HuH-7.5 (cell line): Measurements from ENCODE around the gene RNF175.

ENCODE experiments used
- DNase-seq: peaks from one replicate; pipeline ENCODE4 v3.0.0; 2011; ENCODE audit warnings: low spot score

Gene RNF175

DNA sequence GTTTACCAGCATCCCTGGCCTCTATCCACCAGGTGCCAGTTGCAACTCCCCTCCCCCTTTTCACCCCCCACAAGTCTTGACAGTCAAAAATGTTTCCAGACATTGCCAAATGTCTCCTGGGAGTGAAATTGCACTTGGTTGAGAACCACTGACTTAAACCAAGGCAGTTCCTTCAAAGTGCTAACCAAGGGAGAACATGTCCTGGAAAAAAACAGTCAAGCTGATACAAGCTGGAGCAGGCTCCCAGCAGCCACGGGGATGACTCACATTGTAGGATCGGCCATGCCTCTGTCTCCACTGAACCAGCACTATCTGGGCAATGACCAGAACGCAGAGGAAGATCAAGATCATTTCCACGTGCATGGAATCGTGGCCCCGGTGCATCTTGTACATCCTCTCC lies 11.4 kb downstream of the RNF175 start:
- no peak for DNase-seq

DNA sequence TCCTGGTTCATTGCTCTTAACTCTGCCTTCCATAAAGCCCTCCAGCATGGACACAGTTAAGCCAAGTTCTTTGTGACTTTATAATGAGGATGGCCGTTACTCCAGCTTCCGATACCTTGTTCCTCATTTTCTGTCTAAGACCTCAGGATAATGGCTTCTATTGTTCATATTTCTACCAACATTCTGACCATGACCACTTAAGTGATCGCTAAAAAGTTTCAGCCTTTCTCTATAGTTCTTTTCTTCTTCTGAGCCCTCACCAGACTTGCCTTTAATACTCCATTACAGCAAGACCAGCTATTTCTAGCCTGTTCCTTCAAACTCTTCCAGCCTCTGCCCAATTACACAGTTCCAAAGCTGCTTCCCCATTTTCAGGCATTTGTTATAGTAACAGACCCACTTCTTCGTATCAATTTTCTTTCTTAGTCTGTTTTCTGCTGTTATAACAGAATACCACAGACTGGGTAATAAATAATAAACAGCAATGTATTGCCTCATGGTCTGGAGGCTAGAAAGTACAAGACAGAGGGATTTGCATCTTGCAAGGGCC lies 12.3 kb downstream of the RNF175 start:
- DNase-seq, result no peak

DNA sequence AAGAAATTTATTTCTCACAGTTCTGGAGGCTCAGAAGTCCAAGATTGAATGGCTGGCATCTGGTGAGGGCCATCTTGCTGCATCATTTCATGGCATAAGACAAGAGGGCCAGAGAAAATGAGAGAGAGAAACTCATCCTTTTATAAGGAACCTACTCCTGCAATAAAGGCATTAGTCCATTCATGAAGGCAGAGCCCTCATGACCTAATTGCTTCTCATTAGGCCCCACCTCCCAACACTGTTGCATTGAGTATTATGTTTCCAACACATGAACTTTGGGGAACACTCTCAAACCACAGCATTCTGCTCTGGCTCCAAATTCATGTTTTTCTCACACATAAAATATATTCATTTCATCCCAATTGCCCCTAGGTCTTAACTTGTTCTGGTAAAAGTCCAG lies 14.2 kb downstream of the RNF175 start:
- DNase-seq, result no peak

DNA sequence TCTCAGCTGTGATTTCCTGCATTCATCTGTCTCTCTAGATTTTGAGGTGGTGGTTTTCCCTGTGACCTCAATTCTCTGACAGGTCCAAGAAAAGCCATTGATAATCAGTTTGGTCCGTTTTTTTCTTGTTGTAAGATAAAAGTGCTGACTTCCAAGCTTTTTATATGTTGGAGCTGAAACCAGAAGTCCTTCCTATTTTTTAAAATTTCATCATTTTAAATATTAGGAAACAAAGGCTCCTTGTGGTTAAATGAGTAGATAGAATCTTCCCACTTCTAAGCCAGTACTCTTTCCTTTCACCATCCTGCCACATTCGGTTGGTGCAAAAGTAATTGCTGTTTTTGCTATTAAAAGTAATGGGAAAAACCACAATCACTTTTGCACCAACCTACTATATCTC lies 18.3 kb downstream of the RNF175 start:
- DNase-seq, result no peak

DNA sequence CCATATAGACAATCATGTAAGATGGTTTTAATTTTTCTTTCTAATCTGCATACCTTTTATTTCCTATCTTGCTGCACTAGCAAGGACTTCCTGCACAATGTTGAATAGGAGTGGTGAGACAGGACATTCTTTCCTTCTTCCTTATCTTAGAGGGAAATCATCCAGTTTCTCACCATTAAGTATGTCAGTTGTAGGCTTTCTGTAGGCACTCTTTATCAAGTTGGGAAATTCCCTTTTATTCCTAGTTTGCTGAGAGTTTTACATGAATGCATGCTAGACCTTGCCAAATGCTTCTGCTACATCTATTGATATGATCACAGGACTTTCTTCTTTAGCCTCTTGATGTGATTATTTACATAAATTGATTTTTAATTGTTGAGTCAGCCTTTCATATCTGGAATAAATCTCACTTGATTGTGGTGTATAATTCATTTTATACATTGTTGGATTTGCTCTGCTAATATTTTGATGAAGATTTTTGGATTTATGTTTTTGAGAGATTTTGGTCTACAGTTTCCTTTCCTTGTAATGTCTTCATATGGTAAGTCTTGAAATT lies 23.8 kb downstream of the RNF175 start:
- no peak for DNase-seq

DNA sequence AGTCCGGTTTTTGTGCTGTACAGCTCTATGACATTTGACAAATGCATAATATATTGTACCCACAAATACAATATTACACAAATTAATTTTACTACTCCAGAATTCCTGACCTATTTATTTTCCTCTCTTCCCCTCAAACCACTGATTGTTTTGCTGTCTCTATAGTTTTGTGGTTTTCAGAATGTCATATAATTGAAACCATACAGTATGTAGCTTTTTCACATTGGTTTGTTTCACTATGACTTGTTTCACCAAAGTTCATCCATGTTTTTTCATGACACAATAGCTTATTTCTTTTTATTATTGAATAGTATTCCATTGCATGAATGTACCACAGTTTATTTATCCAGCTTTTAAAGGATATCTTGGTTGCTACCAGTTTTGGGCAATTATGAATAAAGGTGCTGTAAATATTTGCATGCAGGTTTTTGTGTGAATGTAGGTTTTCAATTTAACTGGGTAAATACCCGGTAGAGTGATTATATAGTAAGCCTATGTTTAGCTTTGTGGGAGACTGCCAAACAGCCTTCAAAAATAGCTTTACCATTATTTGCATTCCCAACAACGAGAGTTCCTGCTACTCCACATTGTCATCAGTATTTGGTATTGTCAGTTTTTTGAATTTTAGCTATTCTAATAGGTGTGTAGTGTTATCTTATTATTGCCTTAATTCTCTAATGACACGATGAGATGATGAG lies 25.9 kb downstream of the RNF175 start:
- no peak for DNase-seq

DNA sequence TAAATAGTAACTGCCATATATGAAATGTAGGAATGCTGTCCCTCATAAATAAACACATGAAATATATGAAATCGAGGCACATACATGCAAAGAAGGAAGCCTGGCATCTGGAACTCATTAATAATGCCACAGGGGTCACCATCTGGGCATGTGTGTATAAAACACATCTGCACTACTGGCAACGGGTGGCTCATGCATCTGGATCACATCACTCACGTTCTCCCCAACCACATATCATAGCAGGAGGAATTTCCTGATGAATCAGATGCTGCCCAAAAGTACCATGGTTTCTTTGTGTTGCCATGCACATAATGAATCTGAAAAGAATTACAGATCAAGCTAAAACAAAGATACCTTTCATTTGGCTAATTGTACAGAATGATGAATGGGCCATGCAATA lies 28.6 kb downstream of the RNF175 start:
- no peak for DNase-seq

DNA sequence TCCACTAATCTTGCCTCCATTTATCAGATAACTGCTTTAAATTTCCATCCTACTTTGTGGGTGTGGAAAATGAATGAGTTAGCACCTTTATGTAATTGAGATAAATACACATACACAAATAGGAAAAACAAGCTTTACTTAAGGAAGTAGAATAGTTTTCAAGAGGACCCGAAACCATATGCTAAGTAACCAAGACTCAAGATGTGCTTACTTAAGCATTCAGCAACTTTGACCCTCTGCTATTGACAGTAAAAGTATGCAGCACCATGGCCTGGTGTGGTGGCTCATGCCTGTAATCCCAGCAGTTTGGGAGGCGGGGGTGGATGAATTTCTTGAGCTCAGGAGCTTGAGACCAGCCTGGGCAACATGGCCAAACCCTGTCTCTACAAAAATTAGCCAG lies 29.9 kb downstream of the RNF175 start:
- DNase-seq, result no peak

DNA sequence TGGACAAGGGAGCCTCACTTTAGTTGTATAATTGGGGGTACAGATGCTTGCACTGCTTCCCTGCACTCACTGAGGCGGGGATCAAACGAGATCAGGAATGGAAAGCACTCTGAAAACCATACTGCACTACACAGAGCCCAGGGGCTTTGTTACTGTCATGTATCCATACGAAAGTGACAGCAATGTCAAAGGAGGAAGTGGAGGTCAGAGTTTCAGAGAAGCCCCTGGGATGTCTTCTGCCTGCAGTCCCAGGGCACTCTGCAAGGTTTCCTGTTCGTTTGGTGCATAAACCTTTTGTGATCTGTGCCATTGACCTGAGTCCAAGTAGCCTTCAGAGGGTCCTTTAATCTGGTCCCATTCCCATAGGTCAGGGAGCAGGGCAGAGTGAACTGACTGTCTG lies 31.2 kb downstream of the RNF175 start:
- DNase-seq, result no peak

DNA sequence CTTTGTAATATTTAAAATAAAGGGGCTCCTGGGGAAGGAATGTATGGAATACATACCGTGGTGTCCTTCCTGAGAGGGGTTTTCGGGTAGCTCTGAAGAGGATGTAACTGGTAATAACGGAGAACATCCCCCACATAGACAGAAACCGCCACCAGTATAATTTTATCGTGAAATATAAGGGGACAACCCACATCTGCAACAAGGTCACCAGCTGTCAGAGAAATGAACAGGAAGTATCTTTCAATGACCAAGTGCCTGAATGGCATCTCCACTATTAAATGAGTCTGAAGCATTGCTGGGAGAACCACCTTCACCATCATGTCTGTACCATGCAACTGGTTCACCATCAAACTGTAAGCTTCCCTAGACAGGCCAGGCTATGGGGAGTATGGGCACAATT lies 31.7 kb downstream of the RNF175 start:
- no peak for DNase-seq

DNA sequence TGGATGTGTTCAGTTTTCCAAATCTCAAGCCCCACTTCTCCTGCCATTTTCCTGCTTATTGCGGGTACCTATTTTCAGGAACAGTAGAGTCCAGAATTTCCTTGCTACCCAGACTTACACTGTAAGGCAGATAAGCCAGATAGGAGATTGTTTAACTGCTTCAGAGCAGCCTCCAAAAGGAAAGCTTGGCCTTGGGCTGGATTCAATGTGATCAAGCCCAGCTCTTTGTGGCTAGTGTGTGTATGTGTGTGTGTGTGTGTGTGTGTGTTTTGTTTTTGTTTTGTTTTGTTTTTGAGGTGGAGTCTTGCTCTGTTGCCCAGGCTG lies 34.0 kb downstream of the RNF175 start:
- DNase-seq, result no peak

DNA sequence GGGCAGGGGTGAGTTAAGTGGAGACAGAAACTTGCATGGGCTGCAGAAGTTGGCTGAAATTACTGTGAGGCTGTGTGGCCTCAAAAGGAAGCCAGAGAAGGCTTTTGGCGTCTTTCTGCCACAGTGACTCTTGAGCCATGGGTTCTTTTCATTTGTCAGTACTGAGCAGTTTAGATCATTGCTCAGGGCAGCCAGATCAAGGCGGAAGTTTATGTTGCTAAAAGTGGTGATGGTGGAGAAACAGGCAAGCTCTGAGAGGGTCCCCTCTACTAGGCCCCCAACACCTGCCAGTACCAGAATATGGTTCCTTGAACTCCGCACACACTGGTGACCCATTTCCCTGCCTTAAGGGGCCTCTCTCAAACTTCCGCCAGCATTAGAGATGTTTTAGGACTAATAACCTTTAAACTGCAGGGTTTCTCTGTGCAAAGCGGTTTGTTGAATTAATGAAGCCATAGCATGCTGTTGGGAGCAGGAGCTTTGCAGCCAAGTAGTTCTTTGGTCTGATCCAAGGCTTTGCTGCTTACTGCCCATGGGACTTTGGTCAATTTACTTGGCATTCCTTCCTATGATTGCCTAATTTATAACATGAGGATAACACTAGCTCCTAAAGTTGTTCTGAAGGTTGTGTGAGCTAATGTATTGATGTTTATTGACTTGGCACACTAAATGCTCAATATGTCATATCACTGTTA lies 34.5 kb downstream of the RNF175 start:
- no peak for DNase-seq

DNA sequence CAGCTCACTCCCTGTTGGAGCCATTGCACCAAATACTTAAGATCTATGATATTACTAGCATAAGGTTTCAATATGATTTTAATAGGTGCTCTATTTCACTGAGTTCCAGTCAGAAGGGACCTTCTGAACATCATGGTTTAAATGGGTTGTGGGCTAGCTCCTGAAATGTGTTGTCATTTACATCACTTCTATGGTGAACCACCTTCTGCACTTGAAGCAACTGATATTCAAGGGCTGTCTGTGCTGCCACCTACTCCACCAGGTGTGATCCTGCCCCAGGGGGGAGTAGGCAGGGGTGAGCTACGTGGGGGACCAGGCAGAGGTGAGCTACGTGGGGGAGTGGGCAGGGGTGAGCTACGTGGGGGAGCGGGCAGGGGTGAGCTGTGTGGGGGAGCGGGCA lies 35.2 kb downstream of the RNF175 start:
- DNase-seq, result no peak

DNA sequence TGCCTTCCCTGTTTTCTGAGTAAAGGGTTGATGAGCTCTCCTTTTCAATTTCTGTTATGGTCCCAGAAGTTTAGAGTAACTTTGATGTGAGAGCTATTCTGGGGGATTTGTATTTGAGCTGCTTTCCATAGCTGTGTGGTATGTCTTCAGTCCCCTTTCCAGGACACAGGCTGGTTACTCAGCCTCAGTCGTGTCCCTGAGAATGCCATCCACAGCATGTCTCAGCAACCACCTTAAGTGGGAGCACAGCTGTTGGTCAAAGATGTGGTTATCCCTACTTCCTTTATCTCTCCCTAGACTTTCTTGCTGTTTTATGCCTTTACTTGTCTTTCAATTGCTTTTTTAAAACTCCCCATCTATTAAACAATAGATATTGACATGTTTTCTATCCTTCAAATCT lies 37.8 kb downstream of the RNF175 start:
- no peak for DNase-seq

DNA sequence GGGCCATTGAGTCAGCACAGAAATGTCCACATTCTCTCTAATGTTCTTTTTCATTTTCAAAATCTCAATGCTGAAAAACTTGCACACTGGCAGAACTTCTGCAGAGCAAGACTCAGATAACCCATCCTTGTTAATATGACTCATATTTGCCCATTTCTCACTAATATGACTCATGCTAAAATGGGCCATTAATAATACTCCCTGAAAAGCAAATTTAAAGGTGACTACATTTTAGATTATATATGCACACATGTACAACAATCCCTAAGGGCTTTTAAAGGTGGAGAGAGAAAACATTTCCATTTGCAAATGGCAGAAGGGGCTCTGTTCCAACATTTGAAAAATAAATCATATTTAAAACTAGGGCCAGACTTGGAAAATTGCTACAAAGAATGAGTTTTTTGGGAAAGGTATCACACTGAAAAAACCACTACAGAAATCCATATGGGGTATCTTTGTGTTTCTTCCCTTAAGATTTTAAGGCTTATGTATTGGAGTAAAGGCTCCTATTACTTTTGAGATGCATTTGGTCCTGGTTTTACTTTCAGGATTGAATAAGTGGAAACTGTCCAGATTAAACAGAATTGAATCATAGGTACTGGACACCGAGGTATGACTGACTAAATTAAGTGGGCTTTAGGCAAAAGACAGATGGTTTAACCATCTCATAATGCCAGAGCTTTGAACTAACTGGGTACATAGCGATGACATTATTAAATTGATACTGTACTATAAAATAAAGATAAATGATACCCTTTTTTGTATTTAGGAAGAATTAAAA lies 45.8 kb downstream of the RNF175 start:
- no peak for DNase-seq

DNA sequence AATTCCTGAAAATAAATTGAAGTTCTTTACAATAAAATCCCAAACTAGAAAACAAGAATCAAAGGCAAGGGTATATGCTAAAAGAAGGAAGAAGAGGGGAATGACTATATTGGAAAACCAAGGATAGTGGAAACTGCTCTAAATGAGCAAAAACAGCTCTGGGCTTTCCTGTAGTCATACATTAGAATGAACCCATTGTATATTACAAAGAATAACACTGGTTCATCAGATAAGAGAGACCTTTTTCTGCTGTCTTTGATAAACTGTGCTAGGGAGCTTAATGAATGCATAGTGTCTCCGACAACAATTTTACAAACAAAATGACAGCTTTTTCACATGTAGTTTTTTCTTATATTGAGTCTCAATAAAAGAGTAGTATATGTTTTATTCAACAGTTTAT lies 49.1 kb downstream of the RNF175 start:
- DNase-seq, result no peak

DNA sequence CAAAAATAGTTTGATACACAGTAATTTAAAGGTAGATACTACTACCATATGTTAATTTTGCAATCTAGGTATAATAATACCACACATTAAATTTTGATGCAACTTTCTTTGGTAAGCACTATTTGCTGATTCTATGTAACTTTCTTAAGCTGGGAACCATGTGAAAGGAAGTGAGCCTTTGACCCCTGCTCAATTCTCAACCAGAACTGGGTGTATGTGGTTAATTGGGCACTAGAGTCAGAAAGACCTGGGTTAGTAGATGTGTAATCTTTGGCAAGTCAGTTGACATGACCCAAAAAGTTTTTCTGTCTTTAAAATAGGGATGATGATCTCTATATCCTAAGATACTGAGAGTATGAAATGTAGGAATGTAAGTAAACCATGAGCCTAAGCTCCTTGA lies 53.3 kb downstream of the RNF175 start:
- DNase-seq, result no peak

DNA sequence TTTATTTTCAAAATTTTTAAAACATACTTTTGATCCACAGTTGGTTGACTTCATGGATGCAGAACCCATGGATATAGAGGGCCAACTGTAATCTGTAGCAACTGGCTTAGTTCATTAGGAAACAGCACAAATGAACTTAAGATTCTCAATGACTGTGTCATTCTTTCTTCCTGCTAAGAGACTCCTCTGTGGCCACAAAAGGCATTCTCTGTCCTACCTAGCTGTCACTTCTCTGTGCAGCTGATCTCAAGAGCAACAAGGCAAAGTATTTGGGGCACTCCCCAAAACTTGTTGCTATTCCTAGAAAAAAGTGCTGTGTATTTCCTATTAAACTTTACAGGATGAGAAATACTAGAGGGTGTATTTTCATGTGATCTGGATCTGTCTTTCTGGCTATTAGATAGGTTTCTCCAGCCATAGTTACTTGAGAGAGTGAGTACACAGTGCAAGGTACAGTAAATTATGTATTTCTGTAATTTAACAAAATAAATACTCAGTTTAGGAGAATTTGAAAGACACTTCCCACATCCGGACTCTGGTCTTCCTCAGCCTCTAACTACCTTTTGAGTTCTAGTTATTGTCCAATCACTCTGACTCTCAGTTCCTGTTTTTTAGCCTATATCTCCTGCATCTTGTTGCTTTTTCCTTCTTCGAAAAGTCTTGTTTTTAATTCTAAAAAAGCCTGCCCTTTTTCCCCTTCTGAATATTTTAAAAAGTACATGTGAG lies 53.9 kb downstream of the RNF175 start:
- DNase-seq, result no peak

DNA sequence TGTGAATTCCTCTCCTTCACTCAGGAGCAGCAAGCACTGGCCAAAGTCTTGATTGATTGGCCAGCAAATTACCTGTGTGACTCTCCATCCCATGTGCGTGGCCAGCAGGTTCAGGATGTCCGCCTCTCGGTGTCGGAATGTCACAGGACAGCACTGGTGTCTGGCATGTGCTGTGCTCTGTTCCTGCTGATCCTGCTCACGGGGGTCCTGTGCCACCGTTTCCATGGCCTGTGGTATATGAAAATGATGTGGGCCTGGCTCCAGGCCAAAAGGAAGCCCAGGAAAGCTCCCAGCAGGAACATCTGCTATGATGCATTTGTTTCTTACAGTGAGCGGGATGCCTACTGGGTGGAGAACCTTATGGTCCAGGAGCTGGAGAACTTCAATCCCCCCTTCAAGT lies 55.3 kb downstream of the RNF175 start:
- DNase-seq, result no peak

DNA sequence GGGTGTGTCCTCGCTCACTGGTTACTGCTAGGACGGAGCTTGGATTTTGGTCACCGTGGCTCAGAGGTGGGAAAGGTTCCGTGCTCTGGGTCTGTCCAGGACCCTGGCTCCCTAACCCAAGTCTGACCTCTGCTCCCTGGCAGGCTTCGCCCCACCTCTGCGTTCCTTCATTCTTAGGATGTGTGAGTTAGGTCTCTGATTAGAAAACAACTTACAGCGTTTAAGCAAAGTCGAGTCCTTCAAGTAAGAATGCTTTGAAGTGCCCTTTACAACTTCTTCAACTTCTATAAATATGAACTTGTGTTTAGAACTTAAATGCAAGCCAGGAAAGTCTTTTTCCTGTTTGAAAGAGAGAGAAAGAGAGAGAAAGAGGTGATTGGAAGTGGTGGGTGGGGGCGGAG lies 74.9 kb downstream of the RNF175 start:
- no peak for DNase-seq

DNA sequence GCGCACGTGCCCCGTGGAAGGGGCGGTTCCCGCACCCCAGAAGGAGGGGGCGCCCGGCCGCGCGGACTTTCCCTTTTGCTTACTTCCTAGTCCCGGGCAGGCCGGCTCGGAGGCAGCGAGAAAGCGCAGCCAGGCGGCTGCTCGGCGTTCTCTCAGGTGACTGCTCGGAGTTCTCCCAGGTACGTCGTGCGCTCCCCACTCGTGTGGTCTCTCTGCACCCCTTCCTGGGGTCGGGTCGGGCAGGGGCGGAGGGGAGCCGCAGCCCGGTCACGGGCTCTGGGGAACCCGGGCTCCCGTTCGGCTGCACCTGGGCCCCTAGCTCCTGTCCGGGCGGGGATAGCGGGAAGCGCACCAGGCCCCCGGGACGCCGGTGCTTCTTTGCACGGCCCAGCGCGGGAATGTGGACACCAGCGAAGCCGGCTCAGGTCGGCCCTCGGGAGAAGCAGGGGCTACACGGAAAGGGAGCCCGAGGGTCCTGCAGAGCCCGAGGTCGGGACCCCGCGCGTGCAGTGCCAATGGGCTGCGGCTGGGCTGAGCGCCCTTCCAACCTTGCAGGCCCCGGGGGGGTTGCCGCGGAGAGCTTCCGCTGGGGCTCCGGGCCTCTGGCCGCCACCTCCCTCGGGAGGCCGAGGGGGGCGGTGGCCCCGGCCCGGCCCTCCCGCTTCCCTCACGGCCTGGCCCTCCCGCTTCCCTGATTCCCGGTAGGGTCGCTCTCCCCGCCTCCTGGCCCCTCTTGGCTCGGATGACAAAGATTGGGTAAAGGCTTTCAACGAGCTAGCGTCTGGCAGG lies 75.4 kb downstream of the RNF175 start, which contains the start of gene TLR2:
Gene TLR2, plus strand, starts transcription at position 99 of the 789 bp plus-strand sequence. CDS start 18,628 bp downstream, outside the sequence.
- DNase-seq, result peak; percentile 31
